Cardiac fibroblast (primary cell): ENCODE data around the gene IRF4.
A peak's percentile ranks its signal among the peaks of the same experiment; 100 is the strongest.

ENCODE experiments used
- DNase-seq, 2 donors: peaks; one replicate each; pipeline versions ENCODE4 v3.0.0 to v3.0.0-alpha.2; 2010; ENCODE audit warnings: low read depth in 2 of 2
- H3K4me3 ChIP-seq, 2 donors: replicated peaks in 1 of 2; 1 replicate in 1 of 2; 2 replicates in 1 of 2; pipeline ENCODE4 v1.5.1; 2011; ENCODE audit warnings: low read depth in 2 of 2, low read length in 2 of 2, mild to moderate bottlenecking in 2 of 2, moderate library complexity in 1 of 2
- CTCF ChIP-seq: IDR thresholded peaks from one replicate; pipeline ENCODE4 v1.5.1; 2011; ENCODE audit warnings: low read depth, mild to moderate bottlenecking, low read length, inconsistent platforms

IRF4 gene

GRCh38 chr6:389622-390021 lies 1.9 kb upstream of the IRF4 start:
- no peak for DNase-seq
- TF ChIP-seq CTCF: no peak
- H3K4me3 ChIP-seq: no peak overlapping the region

DNA sequence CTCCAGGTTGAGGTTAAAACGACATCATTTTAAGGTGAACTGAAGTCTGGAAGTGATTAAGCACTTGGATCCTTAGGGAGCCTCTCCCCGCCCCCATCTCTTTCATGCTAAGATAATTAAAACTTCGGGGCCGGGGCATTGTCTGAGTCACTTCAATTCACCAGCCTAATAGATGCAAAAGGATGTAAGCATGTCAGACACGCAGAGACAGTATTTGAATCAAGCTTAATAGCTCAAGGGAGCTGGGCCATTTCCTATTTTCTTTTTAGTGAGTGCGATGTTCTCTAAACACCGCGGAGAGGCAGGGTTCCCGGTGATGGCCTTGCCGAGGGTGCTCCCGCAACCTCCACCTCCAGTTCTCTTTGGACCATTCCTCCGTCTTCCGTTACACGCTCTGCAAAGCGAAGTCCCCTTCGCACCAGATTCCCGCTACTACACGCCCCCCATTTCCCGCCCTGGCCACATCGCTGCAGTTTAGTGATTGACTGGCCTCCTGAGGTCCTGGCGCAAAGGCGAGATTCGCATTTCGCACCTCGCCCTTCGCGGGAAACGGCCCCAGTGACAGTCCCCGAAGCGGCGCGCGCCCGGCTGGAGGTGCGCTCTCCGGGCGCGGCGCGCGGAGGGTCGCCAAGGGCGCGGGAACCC lies 516 bp upstream of the IRF4 start:
- H3K4me3 ChIP-seq: peak overlapping the region in 1 of 2 donors; percentile 17
- no peak for TF ChIP-seq CTCF
- DNase-seq: peak in 1 of 2 donors; percentile 19

DNA sequence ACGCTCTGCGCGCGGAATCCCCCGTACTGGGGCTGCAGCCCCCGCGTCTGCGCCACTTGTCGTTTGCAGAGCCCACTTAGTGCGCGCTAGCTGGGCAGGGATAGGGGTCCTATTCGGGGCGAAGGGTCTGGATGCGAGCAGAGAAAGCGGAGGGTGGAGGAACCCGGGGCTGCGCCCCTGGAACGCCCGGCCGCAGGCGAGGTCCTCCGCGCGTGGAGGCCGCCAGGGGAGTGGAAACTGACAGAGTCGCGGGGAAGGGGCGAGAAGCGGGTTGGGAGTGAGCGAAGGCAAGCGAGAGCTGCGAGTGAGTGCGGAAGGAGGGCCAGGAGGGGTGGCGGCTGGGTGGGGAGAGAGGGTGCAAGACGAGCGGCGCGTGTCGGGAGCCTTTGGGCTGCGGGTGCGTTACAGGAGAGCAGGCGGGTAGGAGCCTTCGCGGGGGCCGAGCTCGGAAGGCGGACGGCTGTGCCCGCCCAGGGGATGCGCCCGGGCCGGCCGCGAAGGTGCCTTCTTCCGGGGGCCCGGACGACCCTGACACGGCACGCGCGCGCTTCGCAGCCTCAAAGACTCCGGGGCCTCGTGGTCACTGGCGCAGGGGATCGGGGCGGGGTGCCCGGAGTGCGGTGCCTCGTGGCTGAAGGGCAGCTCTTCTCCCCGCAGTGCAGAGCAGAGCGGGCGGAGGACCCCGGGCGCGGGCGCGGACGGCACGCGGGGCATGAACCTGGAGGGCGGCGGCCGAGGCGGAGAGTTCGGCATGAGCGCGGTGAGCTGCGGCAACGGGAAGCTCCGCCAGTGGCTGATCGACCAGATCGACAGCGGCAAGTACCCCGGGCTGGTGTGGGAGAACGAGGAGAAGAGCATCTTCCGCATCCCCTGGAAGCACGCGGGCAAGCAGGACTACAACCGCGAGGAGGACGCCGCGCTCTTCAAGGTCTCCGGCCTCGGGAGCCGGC lies 1.2 kb downstream of the IRF4 start:
- peak in 1 of 2 donors; percentile 3 for DNase-seq
- H3K4me3 ChIP-seq: no peak overlapping the region
- TF ChIP-seq CTCF: no peak

DNA sequence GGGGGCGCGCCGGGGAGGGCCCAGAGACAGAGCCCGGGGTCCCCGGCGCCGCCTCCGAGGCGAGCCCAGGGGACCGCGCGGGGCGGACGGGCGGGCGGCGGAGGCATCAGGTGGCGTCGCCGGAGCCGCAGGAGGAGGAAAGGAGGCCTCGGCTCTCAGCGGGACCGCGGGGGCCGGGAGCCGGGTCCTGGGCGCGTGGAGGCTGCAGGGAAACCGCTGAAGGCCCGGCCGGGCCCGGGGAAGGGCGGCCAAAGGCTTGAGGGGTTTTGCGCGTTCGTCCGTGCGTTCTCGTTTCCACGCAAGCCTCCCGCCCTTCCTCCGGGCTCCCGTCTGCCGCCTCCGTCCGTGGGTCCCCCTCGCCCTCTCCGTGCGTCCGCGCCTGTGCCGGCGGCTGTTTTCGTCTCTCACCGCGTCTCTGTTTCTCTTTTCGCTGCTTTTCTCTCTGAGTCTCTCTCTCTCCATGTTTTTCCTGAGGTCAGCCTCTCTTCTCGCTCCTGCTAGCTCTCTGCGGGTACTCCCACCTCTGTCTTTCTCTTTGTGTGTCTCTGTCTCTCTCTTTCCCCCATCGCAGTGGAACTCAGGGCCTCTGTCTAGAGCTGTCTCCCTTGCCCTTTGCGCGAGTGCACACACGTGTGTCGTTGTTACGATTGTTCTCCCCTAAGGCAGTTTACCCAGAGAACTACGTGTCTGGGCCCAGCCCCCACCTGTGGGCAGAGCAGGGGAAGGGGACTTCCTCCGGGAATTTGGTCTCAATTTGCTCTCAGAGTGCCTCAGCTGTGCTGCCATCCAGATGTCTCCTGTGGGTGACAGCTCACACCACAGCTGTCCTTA lies 2.1 kb downstream of the IRF4 start:
- no peak overlapping the region for H3K4me3 ChIP-seq
- TF ChIP-seq CTCF: no peak
- peak in 1 of 2 donors; percentile 12 for DNase-seq

DNA sequence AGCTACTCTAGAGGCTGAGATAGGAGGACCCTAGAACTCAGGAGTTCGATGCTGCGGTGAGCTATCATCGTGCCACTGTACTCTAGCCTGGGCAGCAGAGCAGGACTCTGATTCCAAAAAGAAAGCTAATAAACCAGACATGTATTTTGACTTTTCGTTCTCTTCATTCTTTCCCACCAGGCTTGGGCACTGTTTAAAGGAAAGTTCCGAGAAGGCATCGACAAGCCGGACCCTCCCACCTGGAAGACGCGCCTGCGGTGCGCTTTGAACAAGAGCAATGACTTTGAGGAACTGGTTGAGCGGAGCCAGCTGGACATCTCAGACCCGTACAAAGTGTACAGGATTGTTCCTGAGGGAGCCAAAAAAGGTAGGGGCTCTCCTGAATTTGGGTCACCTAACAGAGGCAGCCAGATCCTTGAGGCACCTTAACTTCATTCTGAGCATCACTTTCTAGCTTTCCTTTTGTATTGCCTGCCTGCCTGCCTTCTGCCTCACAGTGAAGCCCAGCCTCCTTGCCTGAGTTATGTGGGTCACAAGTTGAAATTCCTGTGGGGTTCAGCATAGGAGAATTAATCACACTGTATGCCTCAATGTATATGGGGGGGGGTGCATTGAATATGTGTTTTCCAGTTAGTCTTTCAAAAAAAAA lies 3.2 kb downstream of the IRF4 start:
- no peak for DNase-seq

More for the DNA sequence above, 3.2 kb downstream of the IRF4 start:
- TF ChIP-seq CTCF: no peak
- H3K4me3 ChIP-seq: no peak overlapping the region
